GM06990 (cell line): ENCODE measurements around the gene THSD7B.

ENCODE experiments used
- DNase-seq: peaks from one replicate; pipeline ENCODE4 v3.0.0-alpha.2; 2011; ENCODE audit not compliant: insufficient read length; ENCODE audit errors: extremely low read depth
- H3K27me3 ChIP-seq: replicated peaks from 2 replicates; pipeline ENCODE4 v1.6.0; 2011; ENCODE audit warnings: low read length; ENCODE audit not compliant: control insufficient read depth, insufficient read depth
- H3K36me3 ChIP-seq: 2 replicates; pipeline ENCODE4 v1.5.1; 2011; ENCODE audit warnings: low read length; ENCODE audit not compliant: control insufficient read depth, insufficient read depth
- H3K4me3 ChIP-seq: replicated peaks from 2 replicates; pipeline ENCODE4 v1.5.1; 2011; ENCODE audit warnings: low read depth, mild to moderate bottlenecking, control low read depth, low read length
- TF ChIP-seq, protein P1 (sequence below): IDR thresholded peaks from 2 replicates; pipeline ENCODE4 v1.5.1; 2011; ENCODE audit warnings: low read length, control low read depth, mild to moderate bottlenecking, inconsistent platforms; ENCODE audit not compliant: insufficient read depth, poor library complexity, severe bottlenecking

The THSD7B gene

DNA sequence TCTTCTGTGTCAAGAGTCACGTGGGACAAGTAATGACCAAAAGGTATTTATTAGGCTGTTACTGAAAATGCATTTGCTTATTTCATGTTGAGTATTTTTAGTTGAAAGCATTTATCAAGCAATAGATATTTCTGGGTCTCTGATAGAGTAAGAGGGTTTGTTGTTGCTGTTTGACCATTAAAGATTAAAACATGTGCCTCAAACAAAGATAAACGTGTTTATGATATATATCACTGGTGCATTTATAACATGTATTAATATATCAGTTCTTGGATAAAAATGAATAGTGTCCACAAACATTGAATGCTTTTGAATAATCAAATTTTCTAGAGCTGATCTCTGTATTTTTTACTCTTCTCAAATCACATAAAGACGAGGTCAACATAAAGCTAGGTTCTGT, 467.7 kb downstream of the THSD7B start:
- no peaks in the 10 kb centered on the region for H3K36me3 ChIP-seq
- TF ChIP-seq, protein P1, sequence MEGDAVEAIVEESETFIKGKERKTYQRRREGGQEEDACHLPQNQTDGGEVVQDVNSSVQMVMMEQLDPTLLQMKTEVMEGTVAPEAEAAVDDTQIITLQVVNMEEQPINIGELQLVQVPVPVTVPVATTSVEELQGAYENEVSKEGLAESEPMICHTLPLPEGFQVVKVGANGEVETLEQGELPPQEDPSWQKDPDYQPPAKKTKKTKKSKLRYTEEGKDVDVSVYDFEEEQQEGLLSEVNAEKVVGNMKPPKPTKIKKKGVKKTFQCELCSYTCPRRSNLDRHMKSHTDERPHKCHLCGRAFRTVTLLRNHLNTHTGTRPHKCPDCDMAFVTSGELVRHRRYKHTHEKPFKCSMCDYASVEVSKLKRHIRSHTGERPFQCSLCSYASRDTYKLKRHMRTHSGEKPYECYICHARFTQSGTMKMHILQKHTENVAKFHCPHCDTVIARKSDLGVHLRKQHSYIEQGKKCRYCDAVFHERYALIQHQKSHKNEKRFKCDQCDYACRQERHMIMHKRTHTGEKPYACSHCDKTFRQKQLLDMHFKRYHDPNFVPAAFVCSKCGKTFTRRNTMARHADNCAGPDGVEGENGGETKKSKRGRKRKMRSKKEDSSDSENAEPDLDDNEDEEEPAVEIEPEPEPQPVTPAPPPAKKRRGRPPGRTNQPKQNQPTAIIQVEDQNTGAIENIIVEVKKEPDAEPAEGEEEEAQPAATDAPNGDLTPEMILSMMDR = no peak
- no peak overlapping the region for H3K4me3 ChIP-seq
- H3K27me3 ChIP-seq = no peaks in the 10 kb centered on the region
- DNase-seq = no peak

DNA sequence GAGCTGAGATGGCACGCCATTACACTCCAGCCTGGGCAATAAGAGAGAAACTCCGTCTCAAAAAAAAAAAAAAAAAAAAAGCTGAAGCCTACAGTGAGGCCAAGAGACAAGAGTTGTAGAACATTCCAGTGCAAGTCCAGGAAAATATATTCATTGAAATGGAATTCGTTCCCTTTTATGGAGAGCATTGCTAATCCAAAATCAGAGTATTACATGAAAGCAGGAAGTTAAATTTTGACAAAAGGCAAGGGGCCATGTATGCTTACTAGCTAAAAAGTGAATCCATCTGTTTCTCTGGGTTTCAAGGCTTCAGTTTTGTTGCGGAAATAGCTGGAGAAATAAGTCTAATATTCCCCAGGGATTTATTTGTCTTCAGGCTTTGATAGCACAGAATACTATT, 471.7 kb downstream of the THSD7B start:
- TF ChIP-seq, protein P1 = no peak

DNA sequence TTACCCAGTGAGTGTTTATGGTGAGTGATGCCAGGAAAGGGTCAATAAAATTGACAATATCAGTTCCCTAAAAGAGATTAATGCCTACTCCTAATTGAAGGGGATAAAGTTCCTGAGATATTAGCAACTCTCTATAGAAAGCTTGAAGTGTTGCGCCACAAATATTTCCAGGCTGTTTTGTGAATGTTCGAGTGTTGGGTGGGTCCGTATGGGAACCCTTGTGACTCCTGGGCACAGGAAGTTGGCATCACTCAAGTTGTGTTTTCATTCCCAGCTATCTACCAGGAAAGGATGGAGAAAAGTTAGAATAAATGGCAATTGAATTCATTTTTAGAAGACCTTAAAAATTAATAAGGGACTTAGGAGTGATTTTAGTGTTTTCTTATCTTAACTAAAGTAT, 472.7 kb downstream of the THSD7B start:
- Histone ChIP-seq H3K4me3 (no peak overlapping the region), H3K27me3 (no peaks in the 10 kb centered on the region), H3K36me3 (no peaks in the 10 kb centered on the region)
- TF ChIP-seq, protein P1 = no peak
- DNase-seq = no peak

More for the DNA sequence above, 471.7 kb downstream of the THSD7B start:
- H3K4me3 ChIP-seq = no peak overlapping the region
- H3K27me3 ChIP-seq = no peaks in the 10 kb centered on the region
- H3K36me3 ChIP-seq = no peaks in the 10 kb centered on the region
- DNase-seq = no peak

DNA sequence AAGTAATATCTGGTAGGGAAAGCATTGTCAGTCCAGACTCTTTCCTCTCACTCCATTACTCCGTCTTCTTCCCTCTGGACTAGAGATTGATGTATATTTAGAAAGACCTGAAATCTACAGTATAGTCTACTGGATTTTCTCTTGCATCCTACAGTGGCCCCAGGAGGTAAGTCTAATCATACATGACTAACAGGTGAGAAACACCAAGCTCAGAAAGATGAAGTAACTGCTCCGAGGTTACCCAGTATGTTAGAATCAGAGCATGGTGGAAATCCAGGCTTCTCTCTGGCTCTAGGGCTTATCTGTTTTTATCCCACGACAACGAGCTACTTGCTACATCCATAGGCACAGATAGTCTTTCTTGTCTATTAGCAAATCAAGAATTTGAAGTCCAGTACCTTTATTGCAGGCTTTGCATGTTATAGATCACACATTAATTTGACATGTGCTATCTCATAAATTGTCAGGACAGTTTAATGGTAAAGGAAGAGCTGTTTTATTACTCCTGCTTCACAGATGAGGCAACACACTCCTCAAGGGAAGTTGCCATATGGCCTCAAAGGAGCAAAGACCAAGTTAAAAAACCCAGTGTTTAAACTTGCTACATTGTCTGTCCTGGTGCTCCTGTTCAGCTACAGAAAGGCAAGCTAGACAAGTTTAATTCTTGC, 484.3 kb downstream of the THSD7B start:
- TF ChIP-seq, protein P1 = no peak
- H3K36me3 ChIP-seq = no peaks in the 10 kb centered on the region
- H3K27me3 ChIP-seq = no peaks in the 10 kb centered on the region
- DNase-seq = no peak
- no peak overlapping the region for H3K4me3 ChIP-seq

DNA sequence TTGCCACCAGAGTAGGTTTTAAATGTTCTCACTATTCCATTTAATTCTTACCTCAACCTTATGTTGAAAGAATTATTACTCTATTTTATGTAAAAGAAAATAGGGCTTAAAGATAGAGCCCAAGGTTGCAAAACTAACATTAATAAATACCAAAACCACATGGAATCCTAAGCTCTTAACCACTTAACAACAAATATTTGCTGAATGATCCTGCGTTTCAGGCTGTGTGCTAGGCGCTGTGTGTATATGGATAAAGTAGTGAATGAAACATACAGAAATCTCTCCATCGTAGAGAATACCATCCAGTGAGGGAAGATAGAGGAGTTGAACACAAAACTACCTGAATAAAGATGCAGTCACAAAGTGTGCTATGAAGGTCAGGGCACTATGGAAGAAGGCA, 485.1 kb downstream of the THSD7B start:
- TF ChIP-seq, protein P1 = no peak
- H3K36me3 ChIP-seq = no peaks in the 10 kb centered on the region
- DNase-seq = no peak
- H3K4me3 ChIP-seq = no peak overlapping the region
- H3K27me3 ChIP-seq = no peaks in the 10 kb centered on the region

DNA sequence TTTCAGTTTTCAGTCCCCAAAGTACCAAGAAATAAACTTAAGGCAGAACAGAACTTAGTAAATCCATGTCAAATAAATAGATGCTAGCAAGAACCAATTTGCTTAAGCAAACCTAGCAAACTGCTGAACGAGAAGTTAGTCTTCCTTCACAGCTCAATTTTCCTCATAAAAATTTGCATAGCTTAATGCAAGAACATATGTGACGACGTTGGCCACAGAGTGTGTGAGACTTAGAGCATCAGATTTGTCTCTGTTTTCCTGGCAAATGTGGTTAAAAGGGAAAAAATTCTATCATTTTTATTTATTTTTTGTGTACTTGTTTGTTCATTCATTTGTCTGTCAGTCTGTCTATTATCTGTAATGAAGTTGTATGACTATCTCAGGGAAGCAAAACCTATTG, 485.7 kb downstream of the THSD7B start:
- TF ChIP-seq, protein P1 = no peak
- DNase-seq = no peak
- Histone ChIP-seq H3K36me3 (no peaks in the 10 kb centered on the region), H3K4me3 (no peak overlapping the region), H3K27me3 (no peaks in the 10 kb centered on the region)
